Measurements from ENCODE around the gene TBXAS1. TPM values are rescaled to one million over a fixed set of nuclear protein-coding genes. Genes with fewer than 3 reads are reported as not detected.

The TBXAS1 gene
- total and polyA plus RNA-seq, 5 donors from 2014 or later, result 5.2 to 21.2 (median 11.3) TPM

DNA sequence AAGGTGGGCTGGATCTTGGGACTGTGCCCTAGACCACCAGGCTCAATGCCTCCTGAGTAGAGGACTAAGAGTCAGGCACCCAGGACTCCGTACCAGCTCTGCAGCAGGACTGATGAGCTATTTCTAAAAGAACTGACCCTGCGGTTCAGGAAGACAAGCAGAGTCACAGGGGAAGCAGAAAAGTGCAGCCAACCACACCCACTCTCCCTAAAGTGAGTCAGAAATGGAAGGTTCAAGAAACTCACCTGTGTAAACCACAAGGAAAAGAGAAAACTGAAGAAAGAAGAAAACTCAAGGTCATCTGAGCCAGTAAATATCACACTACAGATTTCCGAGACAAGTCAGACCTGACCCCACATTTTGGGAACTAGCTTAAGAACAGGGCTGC is 231.2 kb downstream of the TBXAS1 start:
- Mint-ChIP-seq H3K9me3 (no peaks in the 10 kb centered on the region), H3K36me3 (peaks cover 19% of the 10 kb centered on the region), H3K4me1 (peaks cover 27 to 78% (median 47%) of the 10 kb centered on the region in 4 donors), H3K27me3 (no peaks in the 10 kb centered on the region), H3K27ac (peak overlapping the region; percentile 83 to 95 (median 91)), H3K4me3 (peak overlapping the region; percentile 81 to 95 (median 92))
- no peaks in the 10 kb centered on the region for H3K9me3 ChIP-seq (ENCODE audit: control insufficient read depth in 2 of 2, low read length in 2 of 2)
- H3K4me1 ChIP-seq (ENCODE audit: control insufficient read depth, insufficient read depth, low read length, poor library complexity, severe bottlenecking), result peaks cover 54% of the 10 kb centered on the region
- no peaks in the 10 kb centered on the region for H3K27me3 ChIP-seq (ENCODE audit: control insufficient read depth, insufficient read depth, low read length)
- ATAC-seq (ENCODE audit: low read depth in 2 of 2), result no peak
- H3K4me3 ChIP-seq (ENCODE audit: low read depth, low read length), result peak overlapping the region; percentile 82
- peak in 1 of 3 donors; percentile 34 for DNase-seq
- H3K36me3 ChIP-seq (ENCODE audit: control insufficient read depth, insufficient read depth, low read length), result peaks cover 19% of the 10 kb centered on the region
- H3K27ac ChIP-seq (ENCODE audit: insufficient read depth, low read length, poor library complexity, severe bottlenecking), result peak overlapping the region; percentile 91

DNA sequence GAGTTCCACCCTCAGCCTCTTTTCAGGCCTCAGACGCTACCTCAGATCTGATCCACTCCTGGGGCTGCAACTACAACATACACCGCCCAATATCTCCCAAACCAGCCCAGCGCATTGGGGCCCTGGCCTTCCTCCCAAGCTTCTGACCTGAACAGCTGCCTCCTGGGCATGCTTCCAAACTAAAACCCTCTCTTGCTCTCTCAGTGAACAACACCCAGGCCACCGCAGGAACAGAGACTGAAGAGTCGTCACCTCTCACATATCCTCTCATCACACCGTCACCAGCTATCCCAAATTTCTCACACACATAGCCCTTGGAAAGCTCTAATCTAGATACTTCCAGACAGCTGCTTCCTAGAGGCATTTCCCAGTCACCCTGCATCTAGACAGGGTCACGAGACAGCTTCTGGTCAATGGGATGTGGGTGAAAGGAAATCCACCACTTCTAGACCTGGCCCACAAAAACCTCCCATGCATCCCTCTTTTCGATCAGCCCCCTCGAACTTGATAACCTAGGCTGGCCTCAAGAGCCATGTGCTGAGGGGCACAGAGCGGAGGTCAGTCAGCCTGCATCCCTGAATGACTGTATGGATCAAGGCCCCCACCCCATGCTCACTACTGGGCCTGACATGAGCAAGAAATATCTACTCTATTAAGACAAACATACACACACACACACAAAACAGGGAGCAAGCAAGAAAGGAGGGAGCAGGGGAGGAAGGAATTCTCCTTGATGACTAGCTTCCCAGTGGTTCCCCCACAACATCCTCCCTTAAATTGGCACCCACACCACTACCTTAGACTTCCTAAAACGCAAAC is 231.9 kb downstream of the TBXAS1 start:
- H3K4me1 ChIP-seq (ENCODE audit: control insufficient read depth, insufficient read depth, low read length, poor library complexity, severe bottlenecking), result peaks cover 52% of the 10 kb centered on the region
- H3K4me3 Mint-ChIP-seq, result peak overlapping the region; percentile 81 to 95 (median 92)
- ATAC-seq (ENCODE audit: low read depth in 2 of 2), result no peak
- DNase-seq, result no peak
- H3K27ac ChIP-seq (ENCODE audit: insufficient read depth, low read length, poor library complexity, severe bottlenecking), result peak overlapping the region; percentile 91
- peaks cover 23 to 71% (median 41%) of the 10 kb centered on the region in 4 donors for H3K4me1 Mint-ChIP-seq
- peaks cover 17% of the 10 kb centered on the region for H3K36me3 ChIP-seq (ENCODE audit: control insufficient read depth, insufficient read depth, low read length)
- no peaks in the 10 kb centered on the region for H3K27me3 Mint-ChIP-seq
- H3K9me3 Mint-ChIP-seq, result peaks cover 0 to 4% (median under 1%) of the 10 kb centered on the region in 7 donors
- no peaks in the 10 kb centered on the region for H3K27me3 ChIP-seq (ENCODE audit: control insufficient read depth, insufficient read depth, low read length)
- H3K9me3 ChIP-seq (ENCODE audit: control insufficient read depth in 2 of 2, low read length in 2 of 2), result peaks cover 3% of the 10 kb centered on the region in 2 experiments
- peak overlapping the region; percentile 83 to 99 (median 91) for H3K27ac Mint-ChIP-seq
- peaks cover 14% of the 10 kb centered on the region for H3K36me3 Mint-ChIP-seq
- peak overlapping the region; percentile 82 for H3K4me3 ChIP-seq (ENCODE audit: low read depth, low read length)

DNA sequence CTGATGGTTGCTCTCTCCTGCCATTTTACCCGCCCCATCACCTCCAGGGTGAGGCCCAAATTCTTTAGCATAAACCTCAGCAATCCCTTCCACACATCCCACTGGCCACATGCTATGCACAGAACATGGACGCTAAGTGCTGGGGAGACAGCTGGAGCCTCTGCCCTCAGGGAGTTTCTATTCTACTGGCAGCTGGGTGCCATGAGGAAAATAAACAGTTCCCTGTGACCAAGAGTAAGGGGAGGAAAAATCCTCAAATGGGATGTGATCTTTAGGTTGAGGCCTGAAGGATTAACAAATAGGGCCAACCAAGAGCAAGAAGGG is 232.5 kb downstream of the TBXAS1 start:
- ATAC-seq (ENCODE audit: low read depth in 2 of 2) (no peak), DNase-seq (no peak)
- Histone ChIP-seq H3K4me3 (ENCODE audit: low read depth, low read length) (peak overlapping the region; percentile 82), H3K36me3 (ENCODE audit: control insufficient read depth, insufficient read depth, low read length) (peaks cover 11% of the 10 kb centered on the region), H3K4me1 (ENCODE audit: control insufficient read depth, insufficient read depth, low read length, poor library complexity, severe bottlenecking) (peaks cover 52% of the 10 kb centered on the region), H3K27me3 (ENCODE audit: control insufficient read depth, insufficient read depth, low read length) (no peaks in the 10 kb centered on the region), H3K9me3 (ENCODE audit: control insufficient read depth in 2 of 2, low read length in 2 of 2) (peaks cover 8 to 9% of the 10 kb centered on the region in 2 experiments), H3K27ac (ENCODE audit: insufficient read depth, low read length, poor library complexity, severe bottlenecking) (peak overlapping the region; percentile 91)
- peaks cover 0 to 8% (median 5%) of the 10 kb centered on the region in 7 donors for H3K9me3 Mint-ChIP-seq
- H3K36me3 Mint-ChIP-seq, result peaks cover 15% of the 10 kb centered on the region
- H3K27ac Mint-ChIP-seq, result peak overlapping the region; percentile 83 to 99 (median 91)
- H3K27me3 Mint-ChIP-seq, result no peaks in the 10 kb centered on the region
- peaks cover 23 to 66% (median 39%) of the 10 kb centered on the region in 4 donors for H3K4me1 Mint-ChIP-seq
- peak overlapping the region; percentile 81 to 95 (median 92) for H3K4me3 Mint-ChIP-seq

DNA sequence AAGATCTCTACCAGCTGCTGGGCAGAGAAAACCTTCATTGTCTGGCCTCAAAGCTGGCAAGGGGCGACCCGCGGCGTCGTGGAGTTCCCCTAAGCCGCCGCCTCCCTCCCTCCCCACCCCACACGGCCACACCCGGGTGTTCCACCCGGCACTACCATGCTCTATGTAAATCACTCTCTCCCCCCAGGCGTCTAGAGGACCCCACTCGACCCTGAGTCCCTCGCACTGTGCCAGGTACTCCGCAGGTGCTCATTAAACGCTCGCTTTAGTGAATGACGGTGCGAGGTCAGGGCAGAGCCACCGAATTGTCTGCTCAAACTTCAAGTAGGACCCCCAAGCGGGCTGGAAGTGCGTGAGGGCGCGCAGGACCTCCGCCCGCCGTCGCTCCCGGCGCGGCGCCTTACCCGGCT is 233.1 kb downstream of the TBXAS1 start:
- Histone ChIP-seq H3K36me3 (ENCODE audit: control insufficient read depth, insufficient read depth, low read length) (peaks cover 5% of the 10 kb centered on the region), H3K27me3 (ENCODE audit: control insufficient read depth, insufficient read depth, low read length) (no peaks in the 10 kb centered on the region), H3K4me3 (ENCODE audit: low read depth, low read length) (peak overlapping the region; percentile 82), H3K27ac (ENCODE audit: insufficient read depth, low read length, poor library complexity, severe bottlenecking) (peak overlapping the region; percentile 91), H3K9me3 (ENCODE audit: control insufficient read depth in 2 of 2, low read length in 2 of 2) (peaks cover 13 to 15% of the 10 kb centered on the region in 2 experiments), H3K4me1 (ENCODE audit: control insufficient read depth, insufficient read depth, low read length, poor library complexity, severe bottlenecking) (peaks cover 52% of the 10 kb centered on the region)
- Mint-ChIP-seq H3K4me3 (peak overlapping the region; percentile 81 to 95 (median 92)), H3K27ac (peak overlapping the region; percentile 83 to 99 (median 91)), H3K9me3 (peaks cover 2 to 12% (median 9%) of the 10 kb centered on the region in 7 donors), H3K4me1 (peaks cover 23 to 60% (median 37%) of the 10 kb centered on the region in 4 donors), H3K27me3 (no peaks in the 10 kb centered on the region), H3K36me3 (peaks cover 16% of the 10 kb centered on the region)
- DNase-seq (peak in 2 of 3 donors; percentile 50 to 67), ATAC-seq (ENCODE audit: low read depth in 2 of 2) (peak; percentile 44 to 47)

DNA sequence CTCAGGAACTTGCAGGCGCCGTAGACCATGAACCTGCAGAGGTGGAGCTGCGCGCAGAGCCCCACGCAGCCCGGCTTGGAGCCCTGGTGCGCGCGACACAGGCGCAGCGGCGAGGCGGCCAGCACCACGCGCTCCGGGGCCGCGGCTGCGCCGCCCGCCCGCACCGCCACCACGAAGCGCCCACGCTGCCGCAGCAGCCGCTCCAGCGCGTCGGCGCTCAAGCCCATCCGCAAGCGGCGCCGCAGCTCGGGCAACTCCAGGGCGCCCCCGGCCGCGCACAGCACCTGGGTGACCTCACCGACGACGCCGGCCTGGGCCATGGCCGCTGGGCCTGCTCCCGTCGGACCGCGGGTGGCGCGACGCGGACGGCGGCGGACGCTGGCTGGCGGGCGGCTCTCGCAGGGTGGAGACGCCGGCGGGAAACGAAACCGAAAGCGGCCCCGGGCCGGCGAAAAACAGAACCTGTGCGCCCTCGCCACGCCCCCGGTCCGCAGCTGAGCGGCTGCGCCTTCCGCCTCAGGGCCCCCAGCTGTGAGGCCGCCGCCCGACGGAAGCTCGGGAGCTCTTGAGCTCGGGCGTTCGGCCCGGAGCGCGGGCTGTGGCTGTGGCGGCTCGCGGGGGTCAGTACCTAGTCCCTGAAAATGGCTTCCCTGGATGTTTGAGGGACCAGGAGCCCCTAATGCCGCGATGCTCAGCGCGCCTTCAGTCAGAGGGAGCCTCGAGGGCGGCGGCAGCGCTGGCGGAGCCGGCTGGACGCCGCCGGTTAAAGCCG is 233.7 kb downstream of the TBXAS1 start, which contains the start of gene PARP12:
TSS of gene PARP12 (minus strand) at position 424 of the 772 bp plus-strand sequence. CDS start at position 320, 104 bp downstream.
- H3K4me3 Mint-ChIP-seq, result peak within 1 kb of the TSS; percentile 81 to 95 (median 92)
- peaks cover 23 to 55% (median 33%) of the 10 kb centered on the region in 4 donors for H3K4me1 Mint-ChIP-seq
- ATAC-seq (ENCODE audit: low read depth in 2 of 2) (peak; percentile 83 to 86), DNase-seq (peak; percentile 85 to 95 (median 85))
- H3K4me3 ChIP-seq (ENCODE audit: low read depth, low read length), result peak within 1 kb of the TSS; percentile 82
- H3K9me3 ChIP-seq (ENCODE audit: control insufficient read depth in 2 of 2, low read length in 2 of 2), result peaks cover 18 to 20% of the 10 kb centered on the region in 2 experiments
- peaks cover 11% of the 10 kb centered on the region for H3K36me3 Mint-ChIP-seq
- H3K27ac ChIP-seq (ENCODE audit: insufficient read depth, low read length, poor library complexity, severe bottlenecking), result peak within 1 kb of the TSS; percentile 91
- no peaks in the 10 kb centered on the region for H3K27me3 Mint-ChIP-seq
- H3K36me3 ChIP-seq (ENCODE audit: control insufficient read depth, insufficient read depth, low read length), result peaks cover under 1% of the 10 kb centered on the region
- peaks cover 2 to 16% (median 9%) of the 10 kb centered on the region in 7 donors for H3K9me3 Mint-ChIP-seq
- H3K27me3 ChIP-seq (ENCODE audit: control insufficient read depth, insufficient read depth, low read length), result no peaks in the 10 kb centered on the region
- H3K4me1 ChIP-seq (ENCODE audit: control insufficient read depth, insufficient read depth, low read length, poor library complexity, severe bottlenecking), result peaks cover 50% of the 10 kb centered on the region
- H3K27ac Mint-ChIP-seq, result peak within 1 kb of the TSS; percentile 83 to 99 (median 91)

DNA sequence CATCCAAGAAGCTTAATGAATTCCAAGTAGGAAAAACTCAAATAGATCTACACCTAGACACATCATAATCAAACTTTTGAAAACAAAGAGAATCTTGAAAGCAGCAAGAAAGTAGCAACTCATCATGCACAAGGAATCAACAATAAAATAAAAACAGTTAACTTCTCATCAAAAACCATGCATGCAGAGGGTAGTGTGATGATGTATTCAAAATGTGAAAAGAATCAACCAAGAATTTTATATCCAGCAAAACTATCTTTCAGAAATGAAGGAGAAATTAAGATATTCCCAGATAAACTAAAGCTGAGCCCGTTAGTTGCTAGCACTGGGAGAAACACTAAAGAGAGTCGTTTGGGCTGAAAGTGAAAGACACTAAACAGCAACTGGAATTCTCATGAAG is 238.0 kb downstream of the TBXAS1 start:
- no peaks in the 10 kb centered on the region for H3K27me3 Mint-ChIP-seq
- no peak overlapping the region for H3K4me3 ChIP-seq (ENCODE audit: low read depth, low read length)
- H3K4me3 Mint-ChIP-seq, result peak overlapping the region in 1 of 4 donors; percentile 83
- H3K9me3 Mint-ChIP-seq, result peaks cover 2 to 19% (median 10%) of the 10 kb centered on the region in 7 donors
- no peak for DNase-seq
- peaks cover 7% of the 10 kb centered on the region for H3K4me1 ChIP-seq (ENCODE audit: control insufficient read depth, insufficient read depth, low read length, poor library complexity, severe bottlenecking)
- peaks cover 11% of the 10 kb centered on the region for H3K36me3 Mint-ChIP-seq
- no peak overlapping the region for H3K27ac Mint-ChIP-seq
- H3K4me1 Mint-ChIP-seq, result peaks cover 0 to 19% (median 0%) of the 10 kb centered on the region in 4 donors
- H3K9me3 ChIP-seq (ENCODE audit: control insufficient read depth in 2 of 2, low read length in 2 of 2), result peaks cover 21% of the 10 kb centered on the region in 2 experiments
- no peak for ATAC-seq (ENCODE audit: low read depth in 2 of 2)
- H3K27ac ChIP-seq (ENCODE audit: insufficient read depth, low read length, poor library complexity, severe bottlenecking), result no peak overlapping the region
- no peaks in the 10 kb centered on the region for H3K36me3 ChIP-seq (ENCODE audit: control insufficient read depth, insufficient read depth, low read length)
- no peaks in the 10 kb centered on the region for H3K27me3 ChIP-seq (ENCODE audit: control insufficient read depth, insufficient read depth, low read length)

DNA sequence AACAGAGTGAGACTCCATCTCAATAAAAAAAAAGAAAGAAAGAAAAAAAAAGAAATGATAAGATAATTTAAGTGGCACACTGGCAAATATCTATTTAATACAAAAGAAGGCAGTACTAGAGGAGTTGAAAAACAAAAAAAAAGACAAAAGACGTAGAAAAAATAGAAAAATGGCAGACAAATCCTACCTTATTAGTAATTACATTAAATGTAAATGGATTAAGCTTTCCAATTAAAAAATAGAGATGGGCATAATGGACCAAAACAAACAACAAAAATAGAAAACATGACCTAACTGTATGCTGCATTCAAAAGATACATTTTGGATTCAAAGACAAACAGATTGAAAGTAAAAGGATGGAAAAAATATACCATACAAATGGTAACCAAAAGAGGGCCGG is 239.0 kb downstream of the TBXAS1 start:
- no peak overlapping the region for H3K4me3 Mint-ChIP-seq

More for the DNA sequence above, 239.0 kb downstream of the TBXAS1 start:
- no peaks in the 10 kb centered on the region for H3K27me3 Mint-ChIP-seq
- Histone ChIP-seq H3K9me3 (ENCODE audit: control insufficient read depth in 2 of 2, low read length in 2 of 2) (peaks cover 21% of the 10 kb centered on the region in 2 experiments), H3K36me3 (ENCODE audit: control insufficient read depth, insufficient read depth, low read length) (no peaks in the 10 kb centered on the region), H3K4me1 (ENCODE audit: control insufficient read depth, insufficient read depth, low read length, poor library complexity, severe bottlenecking) (peaks cover 7% of the 10 kb centered on the region), H3K4me3 (ENCODE audit: low read depth, low read length) (no peak overlapping the region), H3K27ac (ENCODE audit: insufficient read depth, low read length, poor library complexity, severe bottlenecking) (no peak overlapping the region), H3K27me3 (ENCODE audit: control insufficient read depth, insufficient read depth, low read length) (no peaks in the 10 kb centered on the region)
- H3K36me3 Mint-ChIP-seq, result peaks cover 11% of the 10 kb centered on the region
- ATAC-seq (ENCODE audit: low read depth in 2 of 2), result no peak
- H3K4me1 Mint-ChIP-seq, result peaks cover 0 to 17% (median 0%) of the 10 kb centered on the region in 4 donors
- no peak for DNase-seq
- H3K27ac Mint-ChIP-seq, result no peak overlapping the region
- peaks cover 2 to 19% (median 10%) of the 10 kb centered on the region in 7 donors for H3K9me3 Mint-ChIP-seq
